DMS53 (cell line): ENCODE results near the gene NRP2.

Experiments
- DNase-seq: peaks from one replicate; lab custom pipeline; 2025; lab: John Stamatoyannopoulos, UW

The NRP2 gene

GRCh38 chr2:205706769-205707381 lies 24.6 kb downstream of the NRP2 start:
- DNase-seq: peak; percentile 98

- peak; percentile 16 for DNase-seq
Observed at GRCh38 chr2:205708231-205708631, 25.9 kb downstream of the NRP2 start.

GRCh38 chr2:205709319-205709718 lies 27.0 kb downstream of the NRP2 start:
- DNase-seq: no peak

GRCh38 chr2:205712508-205712907 lies 30.2 kb downstream of the NRP2 start:
- peak; percentile 25 for DNase-seq

GRCh38 chr2:205713086-205713485 lies 30.8 kb downstream of the NRP2 start:
- DNase-seq: no peak

GRCh38 chr2:205714058-205714776 lies 31.9 kb downstream of the NRP2 start:
- DNase-seq: no peak

GRCh38 chr2:205714789-205715720 lies 32.8 kb downstream of the NRP2 start:
- no peak for DNase-seq

GRCh38 chr2:205715831-205716525 lies 33.7 kb downstream of the NRP2 start:
- peak; percentile 45 for DNase-seq

- DNase-seq: peak; percentile 78
Observed at GRCh38 chr2:205717175-205717846, 35.0 kb downstream of the NRP2 start.

GRCh38 chr2:205717999-205718398 lies 35.7 kb downstream of the NRP2 start:
- peak; percentile 57 for DNase-seq

- peak; percentile 22 for DNase-seq
Observed at GRCh38 chr2:205719847-205720246, 37.5 kb downstream of the NRP2 start.

- DNase-seq: no peak
Observed at GRCh38 chr2:205720451-205720902, 38.2 kb downstream of the NRP2 start.

GRCh38 chr2:205721057-205721449 lies 38.8 kb downstream of the NRP2 start:
- DNase-seq: peak; percentile 56

- no peak for DNase-seq
Observed at GRCh38 chr2:205722283-205722918, 40.1 kb downstream of the NRP2 start.

- no peak for DNase-seq
Observed at GRCh38 chr2:205723179-205723578, 40.9 kb downstream of the NRP2 start.

GRCh38 chr2:205725059-205725458 lies 42.8 kb downstream of the NRP2 start:
- no peak for DNase-seq

GRCh38 chr2:205726506-205726905 lies 44.2 kb downstream of the NRP2 start:
- no peak for DNase-seq

GRCh38 chr2:205727174-205727573 lies 44.9 kb downstream of the NRP2 start:
- DNase-seq: no peak

GRCh38 chr2:205728366-205728765 lies 46.1 kb downstream of the NRP2 start:
- DNase-seq: no peak

- no peak for DNase-seq
Observed at GRCh38 chr2:205730191-205730590, 47.9 kb downstream of the NRP2 start.
